Upper lobe of right lung (tissue), 1 donor: ENCODE results near the gene PEX14. TPM values are rescaled to one million over a fixed set of nuclear protein-coding genes. Genes with fewer than 3 reads are reported as not detected.

Source experiments
- ATAC-seq: fragments of 200-7000 bp; cut with Tn5 transposase; one replicate; pipeline ENCODE4 v1.9.1; 2020; ENCODE audit warnings: mild to moderate bottlenecking, moderate library complexity
- DNase-seq: peaks from one replicate; pipeline ENCODE4 v3.0.0-alpha.2; 2020
- H3K27ac ChIP-seq: fragments of 200-600 bp; one replicate; pipeline ENCODE4 v1.8.0; 2022
- H3K27me3 ChIP-seq: fragments of 200-600 bp; one replicate; pipeline ENCODE4 v1.8.0; 2022; ENCODE audit warnings: mild to moderate bottlenecking
- H3K36me3 ChIP-seq: fragments of 200-600 bp; one replicate; pipeline ENCODE4 v1.8.0; 2022
- H3K4me1 ChIP-seq: fragments of 200-600 bp; one replicate; pipeline ENCODE4 v1.8.0; 2022
- H3K4me3 ChIP-seq: fragments of 200-600 bp; one replicate; pipeline ENCODE4 v1.8.0; 2022; ENCODE audit warnings: mild to moderate bottlenecking
- H3K9me3 ChIP-seq: fragments of 200-600 bp; one replicate; pipeline ENCODE4 v1.8.0; 2022
- CTCF ChIP-seq: fragments of 200-600 bp; IDR thresholded peaks from one replicate; pipeline ENCODE4 v1.8.0; 2022; ENCODE audit warnings: antibody characterized with exemption
- intact Hi-C: fragments of 100-400 bp; cut with DNase I; formaldehyde crosslinking; loops from one replicate; pipeline ENCODE4 v1.11.0; 2022
- total RNA-seq: library from RNA; stranded (reverse); fragmentation: NEBNext Ultra II Directional; extraction: Animal tissue kit (Norgen Biotek cat#: 25700); gene quantifications from one replicate; pipeline ENCODE4 v1.2.1, GENCODE V29; 2021
- donor health status: DM: no; HTN: yes; CAD: no; lungs with severe emphysema.

PEX14 gene
- total RNA-seq, 1 donor from 2014 or later: 25.8 TPM

- no peaks in the 10 kb centered on the region for H3K36me3 ChIP-seq
- intact Hi-C loops: no loop called here
- ATAC-seq: no peak
- no peak for DNase-seq
- peaks cover 70% of the 10 kb centered on the region for H3K4me1 ChIP-seq
- no peak for TF ChIP-seq CTCF
- H3K4me3 ChIP-seq: no peak overlapping the region
- no peaks in the 10 kb centered on the region for H3K27me3 ChIP-seq
- no peak overlapping the region for H3K27ac ChIP-seq
- no peaks in the 10 kb centered on the region for H3K9me3 ChIP-seq
These were observed 203.7 kb downstream of the PEX14 start for GRCh38 chr1:10678402-10678801.

- Histone ChIP-seq H3K27ac (peak overlapping the region; percentile 11), H3K9me3 (no peaks in the 10 kb centered on the region), H3K4me3 (no peak overlapping the region), H3K4me1 (peaks cover 73% of the 10 kb centered on the region), H3K36me3 (no peaks in the 10 kb centered on the region), H3K27me3 (no peaks in the 10 kb centered on the region)
- ATAC-seq (no peak), DNase-seq (no peak)
- intact Hi-C loops: no loop called here
- TF ChIP-seq CTCF: no peak
These were observed 204.1 kb downstream of the PEX14 start for GRCh38 chr1:10678852-10679251.

GRCh38 chr1:10679496-10680220 lies 204.9 kb downstream of the PEX14 start:
- peaks cover 73% of the 10 kb centered on the region for H3K4me1 ChIP-seq
- H3K27ac ChIP-seq: peak overlapping the region; percentile 42
- no peak for TF ChIP-seq CTCF
- no peak overlapping the region for H3K4me3 ChIP-seq
- H3K36me3 ChIP-seq: no peaks in the 10 kb centered on the region
- H3K9me3 ChIP-seq: no peaks in the 10 kb centered on the region
- DNase-seq (no peak), ATAC-seq (peak; percentile 42)
- no peaks in the 10 kb centered on the region for H3K27me3 ChIP-seq
- intact Hi-C loops: no loop called here

Other genes starting within 250 kb of the PEX14 start
- 166 TPM for gene PGD, start 75.9 kb upstream of the PEX14 start, total RNA-seq
- gene CENPS, start 44.5 kb upstream of the PEX14 start, total RNA-seq: 10.2 TPM
- not detected for gene CORT, start 24.9 kb upstream of the PEX14 start, total RNA-seq
- 36.9 TPM for gene DFFA, start 2.4 kb upstream of the PEX14 start, total RNA-seq